Cardiac fibroblast (primary cell): ENCODE results near the gene DHX35.

ENCODE experiments used
- DNase-seq, 2 donors: peaks; one replicate each; pipeline versions ENCODE4 v3.0.0 to v3.0.0-alpha.2; 2010; ENCODE audit warnings: low read depth in 2 of 2
- H3K4me3 ChIP-seq, 2 donors: replicated peaks in 1 of 2; 1 replicate in 1 of 2; 2 replicates in 1 of 2; pipeline ENCODE4 v1.5.1; 2011; ENCODE audit warnings: low read depth in 2 of 2, low read length in 2 of 2, mild to moderate bottlenecking in 2 of 2, moderate library complexity in 1 of 2
- TF ChIP-seq, protein P1 (sequence below): IDR thresholded peaks from one replicate; pipeline ENCODE4 v1.5.1; 2011; ENCODE audit warnings: low read depth, mild to moderate bottlenecking, low read length, inconsistent platforms

Gene DHX35, protein sequence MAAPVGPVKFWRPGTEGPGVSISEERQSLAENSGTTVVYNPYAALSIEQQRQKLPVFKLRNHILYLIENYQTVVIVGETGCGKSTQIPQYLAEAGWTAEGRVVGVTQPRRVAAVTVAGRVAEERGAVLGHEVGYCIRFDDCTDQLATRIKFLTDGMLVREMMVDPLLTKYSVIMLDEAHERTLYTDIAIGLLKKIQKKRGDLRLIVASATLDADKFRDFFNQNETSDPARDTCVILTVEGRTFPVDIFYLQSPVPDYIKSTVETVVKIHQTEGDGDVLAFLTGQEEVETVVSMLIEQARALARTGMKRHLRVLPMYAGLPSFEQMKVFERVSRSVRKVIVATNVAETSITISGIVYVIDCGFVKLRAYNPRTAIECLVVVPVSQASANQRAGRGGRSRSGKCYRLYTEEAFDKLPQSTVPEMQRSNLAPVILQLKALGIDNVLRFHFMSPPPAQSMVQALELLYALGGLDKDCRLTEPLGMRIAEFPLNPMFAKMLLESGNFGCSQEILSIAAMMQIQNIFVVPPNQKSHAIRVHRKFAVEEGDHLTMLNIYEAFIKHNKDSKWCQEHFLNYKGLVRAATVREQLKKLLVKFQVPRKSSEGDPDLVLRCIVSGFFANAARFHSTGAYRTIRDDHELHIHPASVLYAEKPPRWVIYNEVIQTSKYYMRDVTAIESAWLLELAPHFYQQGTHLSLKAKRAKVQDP

DNA sequence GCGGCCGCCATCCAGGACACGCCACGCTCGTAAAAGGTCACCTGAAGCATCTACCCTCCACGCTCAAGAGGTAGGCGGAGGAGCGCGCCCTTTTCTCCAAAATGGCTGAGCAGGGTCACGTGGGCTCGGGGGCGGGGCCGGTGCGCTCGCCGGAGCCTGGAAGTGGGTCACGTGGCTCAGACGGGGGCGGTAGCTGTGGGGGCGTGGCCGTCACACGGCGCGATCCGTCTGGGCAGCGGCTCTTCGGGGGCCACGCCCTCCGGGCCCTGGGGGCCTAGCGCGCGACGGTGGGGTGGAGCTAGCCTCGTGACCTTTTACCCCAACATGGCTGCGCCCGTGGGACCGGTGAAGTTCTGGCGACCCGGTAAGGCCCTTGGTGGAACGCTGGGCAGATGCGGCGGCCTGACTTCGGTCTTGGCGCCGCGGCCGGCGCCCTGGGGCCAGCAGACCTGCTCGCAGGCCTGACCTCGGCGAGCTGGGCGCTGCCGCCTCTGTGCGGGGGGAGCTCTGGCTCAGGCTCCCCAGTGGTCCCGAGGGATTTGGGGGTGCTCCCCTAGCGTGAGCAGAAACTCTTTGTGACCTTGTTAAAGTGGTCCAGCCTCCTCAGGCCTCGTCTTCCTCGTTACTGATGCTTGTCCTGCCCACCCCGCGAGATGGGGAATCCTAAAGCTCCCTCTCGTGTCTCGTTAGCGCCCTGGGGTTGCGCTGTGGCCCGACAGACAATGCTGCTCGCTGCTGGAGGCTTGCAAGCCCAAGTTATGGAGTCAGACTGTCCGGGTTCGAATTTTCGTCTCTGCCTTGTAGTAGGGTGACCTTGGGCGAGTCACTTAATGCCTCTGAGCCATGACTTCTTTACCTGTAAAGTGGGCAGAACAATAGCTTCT lies at the start of gene DHX35:
DHX35 (plus strand) TSS at position 301 of the 884 bp plus-strand sequence; CDS start at position 325, 24 bp downstream.
- peak; percentile 97 to 98 for DNase-seq

DNA sequence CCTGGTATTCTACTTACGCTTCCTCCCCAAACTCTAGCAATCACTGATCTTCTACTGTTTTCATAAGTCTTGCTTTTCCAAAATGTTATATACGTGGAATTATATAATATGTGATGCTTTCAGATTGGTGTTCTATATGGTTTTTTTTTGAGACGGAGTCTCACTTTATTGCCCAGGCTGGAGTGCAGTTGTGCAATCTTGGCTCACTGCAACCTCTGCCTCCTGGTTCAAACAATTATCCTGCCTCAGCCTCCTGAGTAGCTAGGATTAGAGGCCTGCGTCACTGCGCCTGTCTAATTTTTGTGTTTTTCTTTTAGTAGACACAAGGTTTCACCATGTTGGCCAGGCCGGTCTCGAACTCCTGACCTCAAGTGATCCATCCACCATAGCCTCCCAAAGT lies 46.8 kb upstream of the DHX35 start:
- no peak for DNase-seq
- no peak overlapping the region for H3K4me3 ChIP-seq
- TF ChIP-seq, protein P1, sequence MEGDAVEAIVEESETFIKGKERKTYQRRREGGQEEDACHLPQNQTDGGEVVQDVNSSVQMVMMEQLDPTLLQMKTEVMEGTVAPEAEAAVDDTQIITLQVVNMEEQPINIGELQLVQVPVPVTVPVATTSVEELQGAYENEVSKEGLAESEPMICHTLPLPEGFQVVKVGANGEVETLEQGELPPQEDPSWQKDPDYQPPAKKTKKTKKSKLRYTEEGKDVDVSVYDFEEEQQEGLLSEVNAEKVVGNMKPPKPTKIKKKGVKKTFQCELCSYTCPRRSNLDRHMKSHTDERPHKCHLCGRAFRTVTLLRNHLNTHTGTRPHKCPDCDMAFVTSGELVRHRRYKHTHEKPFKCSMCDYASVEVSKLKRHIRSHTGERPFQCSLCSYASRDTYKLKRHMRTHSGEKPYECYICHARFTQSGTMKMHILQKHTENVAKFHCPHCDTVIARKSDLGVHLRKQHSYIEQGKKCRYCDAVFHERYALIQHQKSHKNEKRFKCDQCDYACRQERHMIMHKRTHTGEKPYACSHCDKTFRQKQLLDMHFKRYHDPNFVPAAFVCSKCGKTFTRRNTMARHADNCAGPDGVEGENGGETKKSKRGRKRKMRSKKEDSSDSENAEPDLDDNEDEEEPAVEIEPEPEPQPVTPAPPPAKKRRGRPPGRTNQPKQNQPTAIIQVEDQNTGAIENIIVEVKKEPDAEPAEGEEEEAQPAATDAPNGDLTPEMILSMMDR: no peak

More for the DNA sequence above, at the start of gene DHX35:
- TF ChIP-seq, protein P1: peak; percentile 41
- peak within 1 kb of the TSS; percentile 84 to 93 for H3K4me3 ChIP-seq

DNA sequence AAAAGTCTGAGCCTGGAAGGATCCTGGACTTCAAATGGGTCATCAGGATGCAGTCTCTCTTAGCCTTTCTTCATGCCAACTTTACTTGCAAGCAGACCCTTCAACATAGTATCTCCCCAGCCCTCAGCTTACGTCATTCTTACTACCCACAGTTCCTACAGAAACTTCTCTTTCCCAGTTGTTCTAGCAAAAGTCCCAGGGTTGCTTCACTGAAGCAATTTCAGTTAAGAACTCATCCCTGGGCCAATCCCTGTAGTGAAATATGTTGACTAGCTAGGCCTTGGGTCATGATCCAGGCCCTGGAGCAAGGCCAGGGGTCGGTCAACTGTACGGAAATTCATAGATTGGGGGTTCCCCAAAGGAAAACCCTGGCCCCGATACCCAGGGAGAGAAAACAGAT lies 44.5 kb upstream of the DHX35 start:
- DNase-seq: no peak
- TF ChIP-seq, protein P1: no peak
- H3K4me3 ChIP-seq: no peak overlapping the region

DNA sequence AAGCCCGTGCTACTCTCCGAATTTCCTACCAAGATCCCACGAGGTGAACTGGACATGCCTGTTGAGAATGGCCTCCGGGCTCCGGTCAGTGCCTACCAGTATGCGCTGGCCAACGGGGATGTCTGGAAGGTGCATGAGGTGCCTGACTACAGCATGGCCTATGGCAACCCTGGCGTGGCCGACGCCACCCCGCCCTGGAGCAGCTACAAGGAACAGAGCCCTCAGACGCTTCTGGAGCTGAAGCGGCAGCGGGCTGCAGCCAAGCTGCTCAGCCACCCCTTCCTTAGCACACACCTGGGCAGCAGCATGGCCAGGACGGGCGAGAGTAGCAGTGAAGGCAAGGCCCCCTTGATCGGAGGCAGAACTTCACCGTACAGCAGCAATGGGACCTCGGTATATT lies 44.0 kb upstream of the DHX35 start:
- no peak overlapping the region for H3K4me3 ChIP-seq
- no peak for DNase-seq
- TF ChIP-seq, protein P1: no peak

DNA sequence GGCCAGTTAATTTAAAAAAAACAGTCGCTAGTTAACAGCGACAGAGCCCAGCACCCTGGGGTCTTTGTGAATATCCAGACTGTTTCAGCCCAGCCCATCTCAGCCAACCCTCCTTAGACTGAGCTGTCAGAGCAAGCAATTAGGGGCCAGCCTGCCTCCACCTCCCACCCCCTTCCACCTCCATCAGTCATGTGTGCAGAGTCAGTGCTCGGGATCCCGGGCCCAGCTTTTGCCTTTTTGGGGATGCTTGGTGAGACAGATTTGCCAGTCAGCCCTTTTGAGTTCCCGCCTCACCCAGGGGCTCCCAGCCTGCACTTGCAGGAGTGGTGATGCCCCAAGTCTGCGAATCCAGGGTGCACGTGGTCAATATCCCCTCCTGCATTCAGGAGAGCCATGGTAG lies 42.5 kb upstream of the DHX35 start:
- no peak overlapping the region for H3K4me3 ChIP-seq
- TF ChIP-seq, protein P1: no peak
- no peak for DNase-seq

DNA sequence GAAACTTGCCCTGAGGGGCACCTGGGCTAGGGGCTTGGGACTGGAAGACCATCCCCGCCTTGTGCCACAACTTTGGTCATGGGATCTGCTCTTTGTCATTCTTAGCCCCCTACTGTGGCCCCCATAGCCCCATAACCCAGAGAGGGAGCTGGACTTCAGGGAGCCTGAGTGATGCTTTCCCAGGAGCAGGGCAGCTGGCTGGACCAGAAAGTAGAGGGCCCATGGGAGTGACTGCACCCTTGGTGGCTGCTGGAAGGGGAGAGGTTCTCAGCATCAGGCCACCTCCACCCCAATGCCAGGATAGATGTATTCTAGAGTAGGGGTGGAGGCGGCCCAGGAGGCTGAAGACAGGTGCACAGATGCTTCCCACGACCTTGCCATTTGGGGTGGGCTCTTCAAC lies 41.7 kb upstream of the DHX35 start:
- DNase-seq: no peak
- no peak overlapping the region for H3K4me3 ChIP-seq
- TF ChIP-seq, protein P1: no peak
